Measurements from ENCODE around the gene PACRGL. TPM values are rescaled to one million over a fixed set of nuclear protein-coding genes. Genes with fewer than 3 reads are reported as not detected.

Gene PACRGL
- total and polyA plus RNA-seq, 9 of the 15 experiments (the other 6 are each of a cell fraction or from before 2014, with no cell fraction given), result 6.6 to 55.0 (median 27.5) TPM

DNA sequence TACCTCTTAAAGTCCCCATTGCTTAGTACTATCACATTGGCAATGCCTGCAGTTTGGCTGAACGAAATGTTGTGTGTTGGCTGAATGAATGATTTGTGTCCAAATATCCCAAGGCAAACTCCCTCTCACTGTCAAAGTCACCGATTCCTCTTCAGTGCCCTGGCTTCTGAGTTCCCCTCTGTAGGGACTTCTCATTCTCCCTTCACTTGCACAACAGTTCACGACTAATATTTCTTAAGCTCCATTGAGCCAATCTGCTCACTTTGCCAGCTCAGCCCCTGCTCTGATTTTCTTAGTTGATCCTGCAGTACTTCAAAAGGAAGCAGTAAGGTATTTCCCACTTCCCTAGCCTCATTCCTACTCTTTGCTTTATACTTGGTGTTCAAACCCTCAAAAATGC, 21.9 kb upstream of the PACRGL start:
- no peak overlapping the region for H3K9ac ChIP-seq (ENCODE audit: insufficient read depth in 1 of 2, low read depth in 2 of 2, low read length in 2 of 2)
- ChIA-PET POLR2A (no interaction called here), CTCF (ENCODE audit: low intra/inter-chr PET ratio) (no interaction called here)
- no peaks in the 10 kb centered on the region for H3K9me1 ChIP-seq (ENCODE audit: control insufficient read depth, insufficient read depth, low read length)
- H3K4me1 ChIP-seq (replicated peaks in 1 of 2; ENCODE audit: control insufficient read depth in 2 of 2, insufficient read depth in 2 of 2, low read length in 2 of 2), result no peaks in the 10 kb centered on the region
- no peak for ATAC-seq
- 0% methylated on average over 3 of the region's 3 CpGs for WGBS (ENCODE audit: insufficient coverage, low coverage, missing lambda C conversion rate)
- in situ Hi-C loops (cut with MboI), result loop anchor here (25.0 kb wide), 1 partner anchor 1991 kb away; no protein-coding TSS in a partner anchor
- H3K4me3 ChIP-seq, result no peak overlapping the region
- FAIRE-seq, result no peak
- DNase-seq (ENCODE audit: extremely low read depth in 1 of 4, low spot score in 3 of 4), result no peak
- H2AFZ ChIP-seq (ENCODE audit: low read depth, low read length), result no peak overlapping the region
- H4K20me1 ChIP-seq (replicated peaks; ENCODE audit: control insufficient read depth, insufficient read depth, low read length), result no peaks in the 10 kb centered on the region
- no peak overlapping the region for H3K4me2 ChIP-seq (ENCODE audit: insufficient read depth, low read length)
- no peaks in the 10 kb centered on the region for H3K79me2 ChIP-seq (ENCODE audit: control insufficient read depth, insufficient read depth, low read length)
- no peak overlapping the region for H3K27ac ChIP-seq (ENCODE audit: extremely low read depth, low read depth, low read length)
- no peaks in the 10 kb centered on the region for H3K9me3 ChIP-seq (replicated peaks; ENCODE audit: control insufficient read depth, insufficient read depth, low read depth, low read length)
- no TSS peak for BruUV-seq (replicated peaks)
- H3K36me3 ChIP-seq (ENCODE audit: control insufficient read depth, insufficient read depth, low read length), result no peaks in the 10 kb centered on the region
- H3K27me3 ChIP-seq (ENCODE audit: control insufficient read depth in 2 of 2, insufficient read depth in 2 of 2, low read length in 2 of 2), result no peaks in the 10 kb centered on the region; a peak in 1 of 5 replicates
- intact Hi-C loops (cut with micrococcal nuclease), result no loop called here
- no peak for TF ChIP-seq TEAD1 (CRISPR knock-in tag; IDR thresholded peaks at IDR 0.05)
- TF ChIP-seq, protein P1, sequence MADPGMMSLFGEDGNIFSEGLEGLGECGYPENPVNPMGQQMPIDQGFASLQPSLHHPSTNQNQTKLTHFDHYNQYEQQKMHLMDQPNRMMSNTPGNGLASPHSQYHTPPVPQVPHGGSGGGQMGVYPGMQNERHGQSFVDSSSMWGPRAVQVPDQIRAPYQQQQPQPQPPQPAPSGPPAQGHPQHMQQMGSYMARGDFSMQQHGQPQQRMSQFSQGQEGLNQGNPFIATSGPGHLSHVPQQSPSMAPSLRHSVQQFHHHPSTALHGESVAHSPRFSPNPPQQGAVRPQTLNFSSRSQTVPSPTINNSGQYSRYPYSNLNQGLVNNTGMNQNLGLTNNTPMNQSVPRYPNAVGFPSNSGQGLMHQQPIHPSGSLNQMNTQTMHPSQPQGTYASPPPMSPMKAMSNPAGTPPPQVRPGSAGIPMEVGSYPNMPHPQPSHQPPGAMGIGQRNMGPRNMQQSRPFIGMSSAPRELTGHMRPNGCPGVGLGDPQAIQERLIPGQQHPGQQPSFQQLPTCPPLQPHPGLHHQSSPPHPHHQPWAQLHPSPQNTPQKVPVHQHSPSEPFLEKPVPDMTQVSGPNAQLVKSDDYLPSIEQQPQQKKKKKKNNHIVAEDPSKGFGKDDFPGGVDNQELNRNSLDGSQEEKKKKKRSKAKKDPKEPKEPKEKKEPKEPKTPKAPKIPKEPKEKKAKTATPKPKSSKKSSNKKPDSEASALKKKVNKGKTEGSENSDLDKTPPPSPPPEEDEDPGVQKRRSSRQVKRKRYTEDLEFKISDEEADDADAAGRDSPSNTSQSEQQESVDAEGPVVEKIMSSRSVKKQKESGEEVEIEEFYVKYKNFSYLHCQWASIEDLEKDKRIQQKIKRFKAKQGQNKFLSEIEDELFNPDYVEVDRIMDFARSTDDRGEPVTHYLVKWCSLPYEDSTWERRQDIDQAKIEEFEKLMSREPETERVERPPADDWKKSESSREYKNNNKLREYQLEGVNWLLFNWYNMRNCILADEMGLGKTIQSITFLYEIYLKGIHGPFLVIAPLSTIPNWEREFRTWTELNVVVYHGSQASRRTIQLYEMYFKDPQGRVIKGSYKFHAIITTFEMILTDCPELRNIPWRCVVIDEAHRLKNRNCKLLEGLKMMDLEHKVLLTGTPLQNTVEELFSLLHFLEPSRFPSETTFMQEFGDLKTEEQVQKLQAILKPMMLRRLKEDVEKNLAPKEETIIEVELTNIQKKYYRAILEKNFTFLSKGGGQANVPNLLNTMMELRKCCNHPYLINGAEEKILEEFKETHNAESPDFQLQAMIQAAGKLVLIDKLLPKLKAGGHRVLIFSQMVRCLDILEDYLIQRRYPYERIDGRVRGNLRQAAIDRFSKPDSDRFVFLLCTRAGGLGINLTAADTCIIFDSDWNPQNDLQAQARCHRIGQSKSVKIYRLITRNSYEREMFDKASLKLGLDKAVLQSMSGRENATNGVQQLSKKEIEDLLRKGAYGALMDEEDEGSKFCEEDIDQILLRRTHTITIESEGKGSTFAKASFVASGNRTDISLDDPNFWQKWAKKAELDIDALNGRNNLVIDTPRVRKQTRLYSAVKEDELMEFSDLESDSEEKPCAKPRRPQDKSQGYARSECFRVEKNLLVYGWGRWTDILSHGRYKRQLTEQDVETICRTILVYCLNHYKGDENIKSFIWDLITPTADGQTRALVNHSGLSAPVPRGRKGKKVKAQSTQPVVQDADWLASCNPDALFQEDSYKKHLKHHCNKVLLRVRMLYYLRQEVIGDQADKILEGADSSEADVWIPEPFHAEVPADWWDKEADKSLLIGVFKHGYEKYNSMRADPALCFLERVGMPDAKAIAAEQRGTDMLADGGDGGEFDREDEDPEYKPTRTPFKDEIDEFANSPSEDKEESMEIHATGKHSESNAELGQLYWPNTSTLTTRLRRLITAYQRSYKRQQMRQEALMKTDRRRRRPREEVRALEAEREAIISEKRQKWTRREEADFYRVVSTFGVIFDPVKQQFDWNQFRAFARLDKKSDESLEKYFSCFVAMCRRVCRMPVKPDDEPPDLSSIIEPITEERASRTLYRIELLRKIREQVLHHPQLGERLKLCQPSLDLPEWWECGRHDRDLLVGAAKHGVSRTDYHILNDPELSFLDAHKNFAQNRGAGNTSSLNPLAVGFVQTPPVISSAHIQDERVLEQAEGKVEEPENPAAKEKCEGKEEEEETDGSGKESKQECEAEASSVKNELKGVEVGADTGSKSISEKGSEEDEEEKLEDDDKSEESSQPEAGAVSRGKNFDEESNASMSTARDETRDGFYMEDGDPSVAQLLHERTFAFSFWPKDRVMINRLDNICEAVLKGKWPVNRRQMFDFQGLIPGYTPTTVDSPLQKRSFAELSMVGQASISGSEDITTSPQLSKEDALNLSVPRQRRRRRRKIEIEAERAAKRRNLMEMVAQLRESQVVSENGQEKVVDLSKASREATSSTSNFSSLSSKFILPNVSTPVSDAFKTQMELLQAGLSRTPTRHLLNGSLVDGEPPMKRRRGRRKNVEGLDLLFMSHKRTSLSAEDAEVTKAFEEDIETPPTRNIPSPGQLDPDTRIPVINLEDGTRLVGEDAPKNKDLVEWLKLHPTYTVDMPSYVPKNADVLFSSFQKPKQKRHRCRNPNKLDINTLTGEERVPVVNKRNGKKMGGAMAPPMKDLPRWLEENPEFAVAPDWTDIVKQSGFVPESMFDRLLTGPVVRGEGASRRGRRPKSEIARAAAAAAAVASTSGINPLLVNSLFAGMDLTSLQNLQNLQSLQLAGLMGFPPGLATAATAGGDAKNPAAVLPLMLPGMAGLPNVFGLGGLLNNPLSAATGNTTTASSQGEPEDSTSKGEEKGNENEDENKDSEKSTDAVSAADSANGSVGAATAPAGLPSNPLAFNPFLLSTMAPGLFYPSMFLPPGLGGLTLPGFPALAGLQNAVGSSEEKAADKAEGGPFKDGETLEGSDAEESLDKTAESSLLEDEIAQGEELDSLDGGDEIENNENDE (IDR thresholded peaks at IDR 0.05; ENCODE audit: low read depth, low read length), result no peak
- TF ChIP-seq ZEB2 (IDR thresholded peaks at IDR 0.05), result no peak
- no peak for TF ChIP-seq PTRF (tag; IDR thresholded peaks at IDR 0.05)
- TF ChIP-seq MEF2D (tag; conservative IDR thresholded peaks at IDR 0.05; ENCODE audit: low read depth), result no peak
- TF ChIP-seq XRCC5 (IDR thresholded peaks at IDR 0.05; ENCODE audit: low read depth, low read length), result no peak
- no peak for TF ChIP-seq GATAD2A (IDR thresholded peaks at IDR 0.05)
- TF ChIP-seq JUNB (CRISPR knock-in tag; conservative IDR thresholded peaks at IDR 0.05), result no peak
- TF ChIP-seq SIN3B (IDR thresholded peaks at IDR 0.05; ENCODE audit: low read depth), result no peak
- no peak for TF ChIP-seq ZKSCAN1 (IDR thresholded peaks at IDR 0.05; ENCODE audit: low read depth, low read length)
- TF ChIP-seq, protein P2, sequence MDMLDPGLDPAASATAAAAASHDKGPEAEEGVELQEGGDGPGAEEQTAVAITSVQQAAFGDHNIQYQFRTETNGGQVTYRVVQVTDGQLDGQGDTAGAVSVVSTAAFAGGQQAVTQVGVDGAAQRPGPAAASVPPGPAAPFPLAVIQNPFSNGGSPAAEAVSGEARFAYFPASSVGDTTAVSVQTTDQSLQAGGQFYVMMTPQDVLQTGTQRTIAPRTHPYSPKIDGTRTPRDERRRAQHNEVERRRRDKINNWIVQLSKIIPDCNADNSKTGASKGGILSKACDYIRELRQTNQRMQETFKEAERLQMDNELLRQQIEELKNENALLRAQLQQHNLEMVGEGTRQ (CRISPR knock-in tag; IDR thresholded peaks at IDR 0.05), result no peak
- no peak for TF ChIP-seq SIX5 (IDR thresholded peaks at IDR 0.05; ENCODE audit: borderline replicate concordance in 1 of 2, insufficient read depth in 1 of 2, low read depth in 1 of 2, low read length in 2 of 2)
- no peak for TF ChIP-seq ZNF778 (CRISPR knock-in tag; IDR thresholded peaks at IDR 0.05)
